Colonic mucosa (tissue), 4 donors: ENCODE data around the gene OR10C1. TPM values are rescaled to one million over a fixed set of nuclear protein-coding genes. Genes with fewer than 3 reads are reported as not detected.

Experiments used
- DNase-seq: peaks from one replicate; pipeline ENCODE4 v3.0.0-alpha.2; 2020
- H3K27ac ChIP-seq: fragments of 200-600 bp; one replicate; pipeline ENCODE4 v1.8.0; 2021
- H3K27me3 ChIP-seq: fragments of 200-600 bp; one replicate; pipeline ENCODE4 v1.8.0; 2021
- H3K36me3 ChIP-seq: fragments of 200-600 bp; one replicate; pipeline ENCODE4 v1.8.0; 2021
- H3K4me1 ChIP-seq: fragments of 200-600 bp; one replicate; pipeline ENCODE4 v1.8.0; 2021; ENCODE audit warnings: mild to moderate bottlenecking
- H3K4me3 ChIP-seq: fragments of 200-600 bp; one replicate; pipeline ENCODE4 v1.8.0; 2021
- H3K9ac ChIP-seq, 2 donors: one replicate each; pipeline ENCODE4 v1.7.0; 2013; ENCODE audit warnings: control low read depth in 2 of 2, low read depth in 2 of 2, low read length in 2 of 2
- H3K9me3 ChIP-seq: fragments of 200-600 bp; one replicate; pipeline ENCODE4 v1.8.0; 2021
- CTCF ChIP-seq: fragments of 200-600 bp; IDR thresholded peaks from one replicate; pipeline ENCODE4 v1.8.0; 2022; ENCODE audit warnings: antibody characterized with exemption, mild to moderate bottlenecking
- intact Hi-C: fragments of 100-400 bp; cut with DNase I; formaldehyde crosslinking; loops from one replicate; pipeline ENCODE4 v1.14.1; 2022
- total RNA-seq, 2 donors: library from RNA; stranded (reverse); fragmentation: NEBNext Ultra II Directional in 1 of 2; extraction: Animal tissue kit (Norgen Biotek cat#: 25700) in 1 of 2; gene quantifications; one replicate each; pipeline ENCODE4 v1.2.1, GENCODE V29; 2021
- donor health status: healthy.
- donor health status: DM: no; HTN: no; CAD: no.
- donor health status: DM: no; HTN: no; CAD: no.

Gene OR10C1
- total RNA-seq, 2 donors from 2014 or later = not detected

- H3K27me3 ChIP-seq = no peaks in the 10 kb centered on the region
- H3K36me3 ChIP-seq = no peaks in the 10 kb centered on the region
- intact Hi-C loops = no loop called here
- DNase-seq = no peak
- no peak overlapping the region for H3K4me3 ChIP-seq
- TF ChIP-seq CTCF = no peak
- H3K9me3 ChIP-seq = no peaks in the 10 kb centered on the region
- H3K9ac ChIP-seq = no peak overlapping the region
- H3K27ac ChIP-seq = no peak overlapping the region
- no peaks in the 10 kb centered on the region for H3K4me1 ChIP-seq
Observed at GRCh38 chr6:29478740-29479139, 39.6 kb downstream of the OR10C1 start.

- TF ChIP-seq CTCF = no peak
- Histone ChIP-seq H3K9ac (no peak overlapping the region), H3K4me1 (no peaks in the 10 kb centered on the region), H3K27ac (no peak overlapping the region), H3K27me3 (no peaks in the 10 kb centered on the region), H3K4me3 (no peak overlapping the region), H3K36me3 (no peaks in the 10 kb centered on the region), H3K9me3 (no peaks in the 10 kb centered on the region)
- intact Hi-C loops = no loop called here
- no peak for DNase-seq
Observed at GRCh38 chr6:29479560-29479959, 40.5 kb downstream of the OR10C1 start.

GRCh38 chr6:29483186-29483585, 44.1 kb downstream of the OR10C1 start:
- Histone ChIP-seq H3K9ac (no peak overlapping the region), H3K27me3 (no peaks in the 10 kb centered on the region), H3K4me1 (no peaks in the 10 kb centered on the region), H3K27ac (no peak overlapping the region), H3K9me3 (no peaks in the 10 kb centered on the region), H3K4me3 (no peak overlapping the region), H3K36me3 (no peaks in the 10 kb centered on the region)
- TF ChIP-seq CTCF = no peak
- intact Hi-C loops = no loop called here
- no peak for DNase-seq

GRCh38 chr6:29483735-29484134, 44.6 kb downstream of the OR10C1 start:
- no peak for DNase-seq
- TF ChIP-seq CTCF = no peak
- no peaks in the 10 kb centered on the region for H3K4me1 ChIP-seq
- no peaks in the 10 kb centered on the region for H3K27me3 ChIP-seq
- H3K27ac ChIP-seq = no peak overlapping the region
- no peak overlapping the region for H3K9ac ChIP-seq
- H3K4me3 ChIP-seq = no peak overlapping the region
- no peaks in the 10 kb centered on the region for H3K9me3 ChIP-seq
- H3K36me3 ChIP-seq = no peaks in the 10 kb centered on the region
- intact Hi-C loops = no loop called here

GRCh38 chr6:29486577-29486976, 47.5 kb downstream of the OR10C1 start:
- Histone ChIP-seq H3K4me3 (no peak overlapping the region), H3K27ac (no peak overlapping the region), H3K9me3 (no peaks in the 10 kb centered on the region), H3K27me3 (no peaks in the 10 kb centered on the region), H3K36me3 (no peaks in the 10 kb centered on the region), H3K9ac (no peak overlapping the region), H3K4me1 (no peaks in the 10 kb centered on the region)
- no peak for TF ChIP-seq CTCF
- intact Hi-C loops = no loop called here
- DNase-seq = no peak

GRCh38 chr6:29487131-29487530, 48.0 kb downstream of the OR10C1 start:
- DNase-seq = no peak
- H3K9ac ChIP-seq = no peak overlapping the region
- intact Hi-C loops = no loop called here
- no peak overlapping the region for H3K27ac ChIP-seq
- H3K4me1 ChIP-seq = no peaks in the 10 kb centered on the region
- H3K4me3 ChIP-seq = no peak overlapping the region
- no peaks in the 10 kb centered on the region for H3K27me3 ChIP-seq
- H3K9me3 ChIP-seq = no peaks in the 10 kb centered on the region
- TF ChIP-seq CTCF = no peak
- no peaks in the 10 kb centered on the region for H3K36me3 ChIP-seq
